H9 (cell line): ENCODE measurements around the gene PLIN4. TPM values are rescaled to one million over a fixed set of nuclear protein-coding genes. Genes with fewer than 3 reads are reported as not detected.

ENCODE experiments used
- DNase-seq: peaks from one replicate; pipeline ENCODE4 v3.0.0-alpha.2; 2017
- H2AFZ ChIP-seq: one replicate; pipeline ENCODE4 v1.6.1; 2013; ENCODE audit warnings: mild to moderate bottlenecking, low read length, control low read depth, moderate library complexity
- H2AK5ac ChIP-seq: 2 replicates; pipeline ENCODE4 v1.6.1; 2013; ENCODE audit warnings: low read length, control low read depth, mixed read lengths; ENCODE audit not compliant: insufficient read length
- H2BK120ac ChIP-seq: one replicate; pipeline ENCODE4 v1.6.1; 2013; ENCODE audit warnings: low read depth, mild to moderate bottlenecking, low read length, control low read depth, inconsistent platforms; ENCODE audit not compliant: poor library complexity, severe bottlenecking
- H2BK12ac ChIP-seq: 2 replicates; pipeline ENCODE4 v1.6.1; 2013; ENCODE audit warnings: low read length, control low read depth, mixed read lengths, low read depth; ENCODE audit not compliant: insufficient read length
- H2BK15ac ChIP-seq: 2 replicates; pipeline ENCODE4 v1.6.1; 2013; ENCODE audit warnings: low read depth, low read length, control low read depth
- H2BK20ac ChIP-seq: one replicate; pipeline ENCODE4 v1.6.1; 2013; ENCODE audit warnings: low read depth, mild to moderate bottlenecking, low read length, control low read depth, inconsistent platforms; ENCODE audit not compliant: poor library complexity, severe bottlenecking
- H2BK5ac ChIP-seq: 2 replicates; pipeline ENCODE4 v1.6.1; 2013; ENCODE audit warnings: low read length, control low read depth, mixed read lengths; ENCODE audit not compliant: insufficient read length
- H3K14ac ChIP-seq: 2 replicates; pipeline ENCODE4 v1.6.1; 2013; ENCODE audit warnings: low read length, control low read depth; ENCODE audit not compliant: insufficient read depth
- H3K18ac ChIP-seq: 2 replicates; pipeline ENCODE4 v1.6.1; 2013; ENCODE audit warnings: low read depth, mild to moderate bottlenecking, mixed read lengths, low read length, control low read depth; ENCODE audit not compliant: insufficient read length
- H3K23ac ChIP-seq: 2 replicates; pipeline ENCODE4 v1.6.1; 2013; ENCODE audit warnings: low read length, control low read depth, mixed read lengths, low read depth; ENCODE audit not compliant: insufficient read length
- H3K23me2 ChIP-seq: 2 replicates; pipeline ENCODE4 v1.6.1; 2013; ENCODE audit warnings: low read depth, mild to moderate bottlenecking, mixed read lengths, low read length, control low read depth; ENCODE audit not compliant: insufficient read length, poor library complexity, severe bottlenecking
- H3K27ac ChIP-seq: 2 replicates; pipeline ENCODE4 v1.5.1; 2013; ENCODE audit warnings: low read length, control low read depth, mixed read lengths, low read depth; ENCODE audit not compliant: insufficient read length
- H3K27me3 ChIP-seq: 2 replicates; pipeline ENCODE4 v1.6.1; 2013; ENCODE audit warnings: low read length, control low read depth, inconsistent platforms; ENCODE audit not compliant: insufficient read depth
- H3K4ac ChIP-seq: 2 replicates; pipeline ENCODE4 v1.6.1; 2013; ENCODE audit warnings: low read depth, mild to moderate bottlenecking, control low read depth, inconsistent platforms, low read length, moderate library complexity
- H3K4me1 ChIP-seq: 2 replicates; pipeline ENCODE4 v1.6.1; 2013; ENCODE audit warnings: low read length, control low read depth, inconsistent platforms; ENCODE audit not compliant: insufficient read depth
- H3K4me2 ChIP-seq: 2 replicates; pipeline ENCODE4 v1.6.1; 2013; ENCODE audit warnings: low read length, control low read depth, mixed read lengths; ENCODE audit not compliant: insufficient read length, insufficient read depth
- H3K56ac ChIP-seq: 2 replicates; pipeline ENCODE4 v1.6.1; 2013; ENCODE audit warnings: low read depth, mild to moderate bottlenecking, mixed read lengths, low read length, control low read depth; ENCODE audit not compliant: insufficient read length
- H3K79me1 ChIP-seq: 2 replicates; pipeline ENCODE4 v1.6.1; 2013; ENCODE audit warnings: low read depth, mild to moderate bottlenecking, moderate library complexity, low read length, control low read depth, inconsistent platforms; ENCODE audit not compliant: insufficient read depth, poor library complexity, severe bottlenecking
- H3K79me2 ChIP-seq: 2 replicates; pipeline ENCODE4 v1.6.1; 2013; ENCODE audit warnings: low read length, control low read depth, inconsistent platforms; ENCODE audit not compliant: insufficient read depth
- H3K9ac ChIP-seq: 2 replicates; pipeline ENCODE4 v1.6.1; 2013; ENCODE audit warnings: low read length, control low read depth, mixed read lengths; ENCODE audit not compliant: insufficient read length; ENCODE audit errors: extremely low read depth
- H3K9me3 ChIP-seq: one replicate; pipeline ENCODE4 v1.6.1; 2013; ENCODE audit warnings: low read depth, low read length, inconsistent platforms; ENCODE audit not compliant: control insufficient read depth
- H3T11ph ChIP-seq: one replicate; pipeline ENCODE4 v1.6.1; 2013; ENCODE audit warnings: mild to moderate bottlenecking, low read length, control low read depth, inconsistent platforms
- H4K20me1 ChIP-seq: one replicate; pipeline ENCODE4 v1.6.1; 2013; ENCODE audit not compliant: control insufficient read depth, insufficient read length, insufficient read depth
- H4K5ac ChIP-seq: 2 replicates; pipeline ENCODE4 v1.6.1; 2013; ENCODE audit warnings: low read depth, mild to moderate bottlenecking, mixed read lengths, low read length, control low read depth; ENCODE audit not compliant: insufficient read length
- H4K8ac ChIP-seq: replicated peaks from 2 replicates; pipeline ENCODE4 v1.6.1; 2013; ENCODE audit warnings: low read length, control low read depth, mixed read lengths, low read depth; ENCODE audit not compliant: insufficient read length
- H4K91ac ChIP-seq: 2 replicates; pipeline ENCODE4 v1.6.1; 2013; ENCODE audit warnings: low read depth, mild to moderate bottlenecking, moderate library complexity, mixed read lengths, low read length, control low read depth; ENCODE audit not compliant: insufficient read length
- H3K27ac Mint-ChIP-seq, 3 experiments: 2 replicates in 2 of 3; 3 replicates in 1 of 3; pipeline ENCODE4 v1.8.0; 2020 to 2021; ENCODE audit warnings: mixed read lengths in 3 of 3, mild to moderate bottlenecking in 1 of 3, moderate library complexity in 1 of 3
- H3K27me3 Mint-ChIP-seq: 2 replicates; pipeline ENCODE4 v1.8.0; 2021; ENCODE audit warnings: low read depth, mild to moderate bottlenecking, moderate library complexity, mixed read lengths
- H3K36me3 Mint-ChIP-seq, 3 experiments: 2 replicates in 2 of 3; 3 replicates in 1 of 3; pipeline ENCODE4 v1.8.0; 2020 to 2021; ENCODE audit warnings: low read depth in 3 of 3, mixed read lengths in 3 of 3; ENCODE audit not compliant: insufficient read depth in 1 of 3
- H3K4me1 Mint-ChIP-seq, 2 experiments: 2 replicates each; pipeline ENCODE4 v1.8.0; 2020; ENCODE audit warnings: mixed read lengths in 2 of 2
- H3K4me3 Mint-ChIP-seq, 2 experiments: 2 replicates in 1 of 2; 3 replicates in 1 of 2; pipeline ENCODE4 v1.8.0; 2020 to 2021; ENCODE audit warnings: mild to moderate bottlenecking in 2 of 2, mixed read lengths in 2 of 2, moderate library complexity in 1 of 2
- H3K9me3 Mint-ChIP-seq, 2 experiments: 2 replicates in 1 of 2; 3 replicates in 1 of 2; pipeline ENCODE4 v1.8.0; 2020; ENCODE audit warnings: mild to moderate bottlenecking in 2 of 2, mixed read lengths in 2 of 2, moderate library complexity in 1 of 2
- WGBS: extraction: QIAGEN DNeasy Blood & Tissue Kit; methylation state at CpG from one replicate; pipeline ENCODE4 v1.1.7; 2013; ENCODE audit warnings: missing lambda C conversion rate, low lambda C conversion rate, mixed read lengths; ENCODE audit not compliant: insufficient read length; ENCODE audit errors: extremely low coverage; 5-methylcytosine and 5-hydroxymethylcytosine counted together
- total RNA-seq: library from RNA; stranded (reverse); gene quantifications from 2 replicates; pipeline ENCODE4 v1.2.1, GENCODE V29; 2021
- TF ChIP-seq, protein P1 (sequence below): fragments of 200-600 bp; sonication (generic); conservative IDR thresholded peaks from 3 replicates; pipeline ENCODE4 v1.8.0; 2021; ENCODE audit warnings: antibody characterized with exemption, mild to moderate bottlenecking

Gene PLIN4
- total RNA-seq, 1 experiment from 2014 or later = 1.1 TPM

DNA sequence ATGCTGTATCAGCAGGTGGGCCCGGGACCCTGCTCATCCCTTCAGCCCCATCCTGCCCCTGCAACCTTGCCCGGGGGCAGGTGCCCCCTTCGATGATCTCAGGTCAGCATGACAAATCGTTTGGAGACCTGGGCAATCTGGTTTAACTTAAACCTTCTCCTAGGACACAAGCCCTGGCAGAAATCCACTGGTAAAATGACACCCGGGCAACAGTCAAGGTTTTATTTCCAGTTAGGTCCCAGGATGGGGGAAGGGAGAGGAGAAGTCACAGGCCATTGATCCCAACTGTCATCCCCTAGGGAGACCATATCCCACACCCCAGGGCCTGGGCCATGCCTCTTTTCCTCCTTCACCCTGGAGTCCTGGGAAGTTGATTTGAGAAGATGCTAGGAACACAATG is 18.5 kb upstream of the PLIN4 start:
- no peak overlapping the region for H2AK5ac ChIP-seq
- no CpG with 5 or more reads among the region's 5 CpGs for WGBS
- no peak overlapping the region for H3K9ac ChIP-seq
- no peak overlapping the region for H3K4me2 ChIP-seq
- H3K18ac ChIP-seq = no peak overlapping the region
- no peaks in the 10 kb centered on the region for H4K20me1 ChIP-seq
- H3K27ac Mint-ChIP-seq = no peak overlapping the region
- H3K4me3 Mint-ChIP-seq = no peak overlapping the region
- no peak overlapping the region for H3K27ac ChIP-seq
- H3K14ac ChIP-seq = no peak overlapping the region
- no peak overlapping the region for H3K56ac ChIP-seq
- no peaks in the 10 kb centered on the region; the same call in 1 of the 2 replicates for H3K27me3 ChIP-seq
- H2AFZ ChIP-seq = no peak overlapping the region
- no peaks in the 10 kb centered on the region for H3K4me1 ChIP-seq
- H4K91ac ChIP-seq = no peak overlapping the region
- H3K27me3 Mint-ChIP-seq = peaks cover 55% of the 10 kb centered on the region
- no peak overlapping the region for H3K4ac ChIP-seq
- H2BK120ac ChIP-seq = no peak overlapping the region
- TF ChIP-seq, protein P1, sequence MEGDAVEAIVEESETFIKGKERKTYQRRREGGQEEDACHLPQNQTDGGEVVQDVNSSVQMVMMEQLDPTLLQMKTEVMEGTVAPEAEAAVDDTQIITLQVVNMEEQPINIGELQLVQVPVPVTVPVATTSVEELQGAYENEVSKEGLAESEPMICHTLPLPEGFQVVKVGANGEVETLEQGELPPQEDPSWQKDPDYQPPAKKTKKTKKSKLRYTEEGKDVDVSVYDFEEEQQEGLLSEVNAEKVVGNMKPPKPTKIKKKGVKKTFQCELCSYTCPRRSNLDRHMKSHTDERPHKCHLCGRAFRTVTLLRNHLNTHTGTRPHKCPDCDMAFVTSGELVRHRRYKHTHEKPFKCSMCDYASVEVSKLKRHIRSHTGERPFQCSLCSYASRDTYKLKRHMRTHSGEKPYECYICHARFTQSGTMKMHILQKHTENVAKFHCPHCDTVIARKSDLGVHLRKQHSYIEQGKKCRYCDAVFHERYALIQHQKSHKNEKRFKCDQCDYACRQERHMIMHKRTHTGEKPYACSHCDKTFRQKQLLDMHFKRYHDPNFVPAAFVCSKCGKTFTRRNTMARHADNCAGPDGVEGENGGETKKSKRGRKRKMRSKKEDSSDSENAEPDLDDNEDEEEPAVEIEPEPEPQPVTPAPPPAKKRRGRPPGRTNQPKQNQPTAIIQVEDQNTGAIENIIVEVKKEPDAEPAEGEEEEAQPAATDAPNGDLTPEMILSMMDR = no peak
- H4K8ac ChIP-seq = no peak overlapping the region
- H3K36me3 Mint-ChIP-seq = no peaks in the 10 kb centered on the region
- no peak for DNase-seq
- no peak overlapping the region for H2BK20ac ChIP-seq
- peaks cover 6 to 15% of the 10 kb centered on the region in 2 experiments for H3K4me1 Mint-ChIP-seq
- no peaks in the 10 kb centered on the region for H3K79me2 ChIP-seq
- no peak overlapping the region for H2BK12ac ChIP-seq
- no peak overlapping the region for H4K5ac ChIP-seq
- H2BK5ac ChIP-seq = no peak overlapping the region
- peaks cover 3% of the 10 kb centered on the region for H3K23me2 ChIP-seq
- no peak overlapping the region for H3K23ac ChIP-seq
- no peaks in the 10 kb centered on the region for H3K79me1 ChIP-seq
- peaks cover 0 to 4% of the 10 kb centered on the region in 2 experiments; a peak in 2 of 5 replicates for H3K9me3 Mint-ChIP-seq
- no peak overlapping the region for H2BK15ac ChIP-seq
- H3T11ph ChIP-seq = no peak overlapping the region
- H3K9me3 ChIP-seq = no peaks in the 10 kb centered on the region
